ENCODE data around the gene GOT2. TPM values are rescaled to one million over a fixed set of nuclear protein-coding genes. Genes with fewer than 3 reads are reported as not detected.

GOT2 gene
- total RNA-seq, 1 experiment from 2014 or later: 135 TPM

DNA sequence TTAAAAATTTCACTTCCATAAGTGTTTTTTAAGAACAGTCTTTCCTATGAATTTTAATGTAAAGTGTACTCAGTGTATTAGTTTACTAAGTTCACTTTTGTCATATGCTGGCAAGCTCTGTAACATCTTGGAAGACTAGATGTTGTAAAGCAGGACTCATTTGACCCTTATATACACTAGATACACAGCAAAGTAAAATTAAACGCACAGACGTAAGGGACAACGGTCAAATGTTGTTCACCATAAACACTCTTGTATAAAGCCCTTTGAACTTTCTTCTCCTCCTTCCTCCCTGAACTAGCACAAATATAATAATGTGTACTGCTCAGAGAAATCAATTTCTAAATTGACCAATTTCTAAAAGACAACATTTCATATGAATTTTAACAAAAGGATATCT is 7.0 kb upstream of the GOT2 start:
- Histone ChIP-seq H3K4me3 (replicated peaks in 1 of 2; ENCODE audit: low read depth in 1 of 2, low read length in 2 of 2) (no peak overlapping the region), H3K9ac (ENCODE audit: low read length) (no peak overlapping the region), H3K36me3 (ENCODE audit: control insufficient read depth in 1 of 2, insufficient read depth in 2 of 2, low read length in 2 of 2) (no peaks in the 10 kb centered on the region), H3K27ac (ENCODE audit: low read depth, low read length) (no peak overlapping the region), H3K9me2 (ENCODE audit: insufficient read depth) (no peaks in the 10 kb centered on the region), H3K4me2 (ENCODE audit: low read length) (no peak overlapping the region), H2AFZ (ENCODE audit: low read depth, low read length, poor library complexity, severe bottlenecking) (no peak overlapping the region), H3K4me1 (ENCODE audit: control insufficient read depth in 1 of 2, insufficient read depth in 2 of 2, low read length in 2 of 2) (no peaks in the 10 kb centered on the region), H3K9me3 (ENCODE audit: control insufficient read depth in 1 of 2, insufficient read depth in 1 of 2, low read depth in 1 of 2, low read length in 2 of 2) (no peaks in the 10 kb centered on the region), H3K27me3 (ENCODE audit: insufficient read depth, low read length) (no peaks in the 10 kb centered on the region), H3K79me2 (ENCODE audit: insufficient read depth, low read length) (no peaks in the 10 kb centered on the region), H4K20me1 (ENCODE audit: insufficient read depth) (no peaks in the 10 kb centered on the region)
- no TSS peak for BruUV-seq (replicated peaks)
- TF ChIP-seq POLR2A (IDR thresholded peaks at IDR 0.05; ENCODE audit: borderline replicate concordance, extremely low read depth, insufficient read depth, insufficient read length) (no peak), SRF (IDR thresholded peaks at IDR 0.05; ENCODE audit: low read depth) (no peak), CEBPB (IDR thresholded peaks at IDR 0.05; ENCODE audit: low read depth) (no peak), JUND (IDR thresholded peaks at IDR 0.05) (no peak), FOSL1 (IDR thresholded peaks at IDR 0.05; ENCODE audit: low read depth) (no peak), CBX3 (IDR thresholded peaks at IDR 0.05; ENCODE audit: low read depth) (no peak), RAD21 (IDR thresholded peaks at IDR 0.05; ENCODE audit: low read depth) (no peak), YY1 (IDR thresholded peaks at IDR 0.05; ENCODE audit: extremely low read depth, insufficient replicate concordance, low read depth, low read length) (no peak), EZH2 (IDR thresholded peaks at IDR 0.05) (no peak), EZH2phosphoT487 (IDR thresholded peaks at IDR 0.05; ENCODE audit: borderline replicate concordance) (no peak), ELF1 (IDR thresholded peaks at IDR 0.05; ENCODE audit: borderline replicate concordance, low read depth) (no peak), SP1 (IDR thresholded peaks at IDR 0.05; ENCODE audit: low read depth) (no peak)
- TF ChIP-seq, protein P1, sequence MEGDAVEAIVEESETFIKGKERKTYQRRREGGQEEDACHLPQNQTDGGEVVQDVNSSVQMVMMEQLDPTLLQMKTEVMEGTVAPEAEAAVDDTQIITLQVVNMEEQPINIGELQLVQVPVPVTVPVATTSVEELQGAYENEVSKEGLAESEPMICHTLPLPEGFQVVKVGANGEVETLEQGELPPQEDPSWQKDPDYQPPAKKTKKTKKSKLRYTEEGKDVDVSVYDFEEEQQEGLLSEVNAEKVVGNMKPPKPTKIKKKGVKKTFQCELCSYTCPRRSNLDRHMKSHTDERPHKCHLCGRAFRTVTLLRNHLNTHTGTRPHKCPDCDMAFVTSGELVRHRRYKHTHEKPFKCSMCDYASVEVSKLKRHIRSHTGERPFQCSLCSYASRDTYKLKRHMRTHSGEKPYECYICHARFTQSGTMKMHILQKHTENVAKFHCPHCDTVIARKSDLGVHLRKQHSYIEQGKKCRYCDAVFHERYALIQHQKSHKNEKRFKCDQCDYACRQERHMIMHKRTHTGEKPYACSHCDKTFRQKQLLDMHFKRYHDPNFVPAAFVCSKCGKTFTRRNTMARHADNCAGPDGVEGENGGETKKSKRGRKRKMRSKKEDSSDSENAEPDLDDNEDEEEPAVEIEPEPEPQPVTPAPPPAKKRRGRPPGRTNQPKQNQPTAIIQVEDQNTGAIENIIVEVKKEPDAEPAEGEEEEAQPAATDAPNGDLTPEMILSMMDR (IDR thresholded peaks at IDR 0.05 in 2 of 3, conservative IDR thresholded peaks at IDR 0.05 in 1 of 3; ENCODE audit: borderline replicate concordance in 1 of 3, insufficient read depth in 1 of 3, low read depth in 2 of 3, low read length in 2 of 3): no peak
- TF ChIP-seq, protein P2, sequence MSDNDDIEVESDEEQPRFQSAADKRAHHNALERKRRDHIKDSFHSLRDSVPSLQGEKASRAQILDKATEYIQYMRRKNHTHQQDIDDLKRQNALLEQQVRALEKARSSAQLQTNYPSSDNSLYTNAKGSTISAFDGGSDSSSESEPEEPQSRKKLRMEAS (IDR thresholded peaks at IDR 0.05): no peak
- CTCF ChIA-PET: no interaction called here
- RAD21 ChIA-PET (ENCODE audit: low non-redundant PET in 1 of 2, low total read pairs in 2 of 2, uncharacterized antibody in 2 of 2, unreplicated experiment in 2 of 2): no interaction called here
- DNase-seq (ENCODE audit: low read depth, low spot score): no peak
- ATAC-seq: no peak
- intact Hi-C loops (cut with micrococcal nuclease): no loop called here
- POLR2A ChIA-PET: no interaction called here
